CD4-positive, alpha-beta T cell (primary cell): ENCODE results near the gene RUNDC1. TPM values are rescaled to one million over a fixed set of nuclear protein-coding genes. Genes with fewer than 3 reads are reported as not detected.

Experiments used
- ATAC-seq: fragments of 200-7000 bp; cut with Tn5 transposase; one replicate; pipeline ENCODE4 v1.10.0; 2022; ENCODE audit warnings: mild to moderate bottlenecking; ENCODE audit not compliant: poor library complexity
- CTCF ChIA-PET: fragments of 350-600 bp; sonication (Branson Sonifier 250); formaldehyde crosslinking; loops from one replicate; lab custom pipeline; 2021; ENCODE audit warnings: antibody characterized with exemption, inconsistent platforms; lab: Charles Lee
- POLR2A ChIA-PET: fragments of 350-600 bp; sonication (Branson Sonifier 250); formaldehyde crosslinking; loops from one replicate; lab custom pipeline; 2021; ENCODE audit warnings: antibody characterized with exemption, inconsistent platforms; lab: Charles Lee
- DNase-seq, 14 experiments: peaks; one replicate each; pipeline ENCODE4 v3.0.0-alpha.2; 2013 to 2020; ENCODE audit warnings: mixed read lengths in 2 of 14
- H3K27ac ChIP-seq, 2 donors: one replicate each; pipeline versions ENCODE4 v1.5.1 to v1.7.0; 2013; ENCODE audit warnings: low read length in 2 of 2, low read depth in 1 of 2, mild to moderate bottlenecking in 1 of 2
- H3K27me3 ChIP-seq, 2 experiments: 1 replicate in 1 of 2; 2 replicates in 1 of 2; pipeline versions ENCODE4 v1.6.1 to v1.7.0; 2013; ENCODE audit warnings: low read length in 2 of 2, control low read depth in 1 of 2, mild to moderate bottlenecking in 1 of 2, moderate library complexity in 1 of 2; ENCODE audit not compliant: insufficient read depth in 2 of 2, control insufficient read depth in 1 of 2
- H3K36me3 ChIP-seq: one replicate; pipeline ENCODE4 v1.6.1; 2013; ENCODE audit warnings: low read length, control low read depth; ENCODE audit not compliant: insufficient read depth
- H3K4me1 ChIP-seq: one replicate; pipeline ENCODE4 v1.6.1; 2013; ENCODE audit warnings: low read length, control low read depth; ENCODE audit not compliant: insufficient read depth
- H3K4me3 ChIP-seq: one replicate; pipeline ENCODE4 v1.5.1; 2013; ENCODE audit warnings: mild to moderate bottlenecking, low read length, moderate library complexity
- H3K9me3 ChIP-seq, 2 experiments: 1 replicate in 1 of 2; 2 replicates in 1 of 2; pipeline versions ENCODE4 v1.6.1 to v1.7.0; 2013; ENCODE audit warnings: low read length in 2 of 2, mild to moderate bottlenecking in 2 of 2, control low read depth in 1 of 2, moderate library complexity in 1 of 2; ENCODE audit not compliant: control insufficient read depth in 1 of 2, insufficient read depth in 1 of 2
- H3K27ac Mint-ChIP-seq: one replicate; pipeline ENCODE4 v1.8.0; 2020; ENCODE audit warnings: mixed read lengths
- H3K27me3 Mint-ChIP-seq: one replicate; pipeline ENCODE4 v1.8.0; 2021; ENCODE audit warnings: mixed read lengths
- H3K36me3 Mint-ChIP-seq: one replicate; pipeline ENCODE4 v1.8.0; 2021; ENCODE audit warnings: low read depth, mixed read lengths
- H3K4me1 Mint-ChIP-seq: one replicate; pipeline ENCODE4 v1.8.0; 2021; ENCODE audit warnings: low read depth, mixed read lengths
- H3K4me3 Mint-ChIP-seq: one replicate; pipeline ENCODE4 v1.8.0; 2020; ENCODE audit warnings: mild to moderate bottlenecking, mixed read lengths
- H3K9me3 Mint-ChIP-seq: one replicate; pipeline ENCODE4 v1.8.0; 2020; ENCODE audit warnings: mixed read lengths
- intact Hi-C, 2 experiments: fragments of 100-400 bp; cut with DNase I in 1 of 2; cut with micrococcal nuclease in 1 of 2; formaldehyde crosslinking; loops; one replicate each; pipeline versions ENCODE4 v1.15.1 to v1.9.0; 2023 to 2025; cut with DNase I, micrococcal nuclease
- total RNA-seq, 174 experiments: library from RNA in 2 of 174; stranded (reverse) in 2 of 174; gene quantifications; one replicate each; pipeline ENCODE4 v1.2.3 and lab custom pipeline; 2021 to 2026
- TF ChIP-seq, protein P1 (sequence below): fragments of 200-600 bp; IDR thresholded peaks from one replicate; pipeline ENCODE4 v1.8.0; 2022; ENCODE audit warnings: antibody characterized with exemption, mild to moderate bottlenecking

Gene RUNDC1
- total RNA-seq, 2 experiments from 2014 or later = 11.6 to 11.7 TPM

DNA sequence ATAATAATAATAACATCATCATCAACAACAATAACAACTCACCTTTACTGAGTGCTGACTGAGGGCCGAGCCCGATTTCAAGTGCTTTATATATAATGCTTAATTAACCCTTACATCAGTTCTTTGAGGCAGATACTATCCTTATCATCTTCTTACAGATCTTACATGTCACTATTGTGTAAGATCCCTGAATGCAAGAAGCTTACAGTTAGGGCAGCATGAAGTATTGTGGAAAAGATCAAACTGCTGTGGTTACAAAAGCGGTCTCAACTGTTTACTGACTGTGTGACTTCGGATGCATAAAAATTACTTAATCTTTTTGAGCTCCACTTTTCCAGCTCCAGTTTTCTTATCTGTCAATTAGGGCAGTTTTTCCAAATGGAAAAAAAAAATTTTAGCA lies 38.6 kb downstream of the RUNDC1 start:
- H3K36me3 ChIP-seq = peaks cover 14% of the 10 kb centered on the region
- DNase-seq = peak in 1 of 14 experiments; percentile 36
- Mint-ChIP-seq H3K4me3 (peak overlapping the region; percentile 61), H3K36me3 (peaks cover 20% of the 10 kb centered on the region), H3K4me1 (peaks cover 41% of the 10 kb centered on the region), H3K27me3 (no peaks in the 10 kb centered on the region), H3K9me3 (no peaks in the 10 kb centered on the region), H3K27ac (peak overlapping the region; percentile 67)
- no peak for ATAC-seq
- CTCF ChIA-PET = interaction anchor here (1.2 kb wide), 1 partner anchor 21 kb away, joined by 3 read pairs; the partner anchor contains the start of gene RPL27
- no peaks in the 10 kb centered on the region for H3K9me3 ChIP-seq
- POLR2A ChIA-PET = interaction anchor here (0.7 to 2.6 kb wide), 5 partner anchors 12 to 465 kb away, joined by 3 to 11 read pairs (median 3); partner anchors contain the start of genes DHX8, IFI35 and RPL27
- no peaks in the 10 kb centered on the region for H3K27me3 ChIP-seq
- intact Hi-C loops = no loop called here
- TF ChIP-seq, protein P1, sequence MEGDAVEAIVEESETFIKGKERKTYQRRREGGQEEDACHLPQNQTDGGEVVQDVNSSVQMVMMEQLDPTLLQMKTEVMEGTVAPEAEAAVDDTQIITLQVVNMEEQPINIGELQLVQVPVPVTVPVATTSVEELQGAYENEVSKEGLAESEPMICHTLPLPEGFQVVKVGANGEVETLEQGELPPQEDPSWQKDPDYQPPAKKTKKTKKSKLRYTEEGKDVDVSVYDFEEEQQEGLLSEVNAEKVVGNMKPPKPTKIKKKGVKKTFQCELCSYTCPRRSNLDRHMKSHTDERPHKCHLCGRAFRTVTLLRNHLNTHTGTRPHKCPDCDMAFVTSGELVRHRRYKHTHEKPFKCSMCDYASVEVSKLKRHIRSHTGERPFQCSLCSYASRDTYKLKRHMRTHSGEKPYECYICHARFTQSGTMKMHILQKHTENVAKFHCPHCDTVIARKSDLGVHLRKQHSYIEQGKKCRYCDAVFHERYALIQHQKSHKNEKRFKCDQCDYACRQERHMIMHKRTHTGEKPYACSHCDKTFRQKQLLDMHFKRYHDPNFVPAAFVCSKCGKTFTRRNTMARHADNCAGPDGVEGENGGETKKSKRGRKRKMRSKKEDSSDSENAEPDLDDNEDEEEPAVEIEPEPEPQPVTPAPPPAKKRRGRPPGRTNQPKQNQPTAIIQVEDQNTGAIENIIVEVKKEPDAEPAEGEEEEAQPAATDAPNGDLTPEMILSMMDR = no peak
- peak overlapping the region in 1 of 2 donors; percentile 22 for H3K27ac ChIP-seq
- peaks cover 42% of the 10 kb centered on the region for H3K4me1 ChIP-seq
- no peak overlapping the region for H3K4me3 ChIP-seq

DNA sequence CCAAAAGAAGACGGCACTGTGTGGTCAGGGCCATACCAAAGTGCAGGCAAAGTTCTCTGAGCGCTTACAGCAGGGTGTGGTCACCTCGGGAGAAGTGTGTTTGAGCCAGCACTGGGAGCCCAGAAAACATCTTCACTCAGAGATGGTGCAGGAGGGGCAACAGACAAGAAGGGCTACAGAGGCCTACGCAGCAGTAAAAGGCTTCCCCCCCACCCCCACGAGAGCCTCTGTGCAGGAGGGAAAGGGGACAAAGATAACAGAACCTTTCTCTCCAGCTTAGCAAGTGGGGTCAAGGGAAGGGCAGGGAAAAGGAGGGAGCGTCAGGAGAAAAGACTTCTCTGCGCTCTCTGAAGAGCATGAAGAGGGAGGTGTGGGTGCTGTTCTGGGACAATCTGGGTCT lies 39.1 kb downstream of the RUNDC1 start:
- POLR2A ChIA-PET = interaction anchor here (0.7 to 2.6 kb wide), 4 partner anchors 12 to 341 kb away, joined by 3 to 11 read pairs (median 4); partner anchors contain the start of genes IFI35 and RPL27
- H3K36me3 ChIP-seq = peaks cover 10% of the 10 kb centered on the region
- H3K27ac ChIP-seq = no peak overlapping the region
- ATAC-seq (no peak), DNase-seq (no peak)
- Mint-ChIP-seq H3K9me3 (no peaks in the 10 kb centered on the region), H3K4me1 (peaks cover 45% of the 10 kb centered on the region), H3K27ac (peak overlapping the region; percentile 67), H3K27me3 (no peaks in the 10 kb centered on the region), H3K36me3 (peaks cover 15% of the 10 kb centered on the region), H3K4me3 (peak overlapping the region; percentile 86)
- TF ChIP-seq, protein P1 = no peak
- H3K9me3 ChIP-seq = no peaks in the 10 kb centered on the region
- peaks cover 47% of the 10 kb centered on the region for H3K4me1 ChIP-seq
- CTCF ChIA-PET = interaction anchor here (1.2 kb wide), 1 partner anchor 21 kb away, joined by 3 read pairs; the partner anchor contains the start of gene RPL27
- H3K4me3 ChIP-seq = no peak overlapping the region
- H3K27me3 ChIP-seq = no peaks in the 10 kb centered on the region
- intact Hi-C loops = no loop called here

DNA sequence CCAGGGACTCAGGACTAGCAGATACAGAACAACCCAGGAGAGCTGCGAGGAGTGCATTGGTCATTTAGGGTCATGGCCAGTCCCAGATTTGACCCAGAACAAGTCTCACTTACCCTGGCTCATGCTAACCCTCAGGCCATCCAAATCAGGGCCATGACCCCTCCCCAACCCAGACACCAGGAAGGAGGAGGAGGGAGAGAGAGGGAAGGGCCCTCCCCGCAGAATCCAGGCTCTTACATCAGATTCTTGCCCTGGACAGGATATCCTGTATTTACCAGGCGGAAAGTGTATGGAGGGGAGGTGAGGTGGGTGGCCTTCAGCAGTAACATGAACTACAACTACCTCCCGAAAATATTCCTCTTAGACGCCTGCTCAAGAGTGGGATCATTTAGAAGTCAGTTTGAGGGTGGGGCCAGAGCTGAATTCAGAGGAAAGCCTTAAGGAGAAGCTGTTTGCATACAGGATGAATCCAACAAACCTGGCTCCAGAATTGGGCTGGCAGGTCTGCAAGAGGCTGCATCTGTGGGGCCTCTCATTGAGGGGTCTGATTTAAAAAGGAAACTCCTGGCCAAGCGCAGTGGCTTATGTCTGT lies 39.8 kb downstream of the RUNDC1 start:
- Histone ChIP-seq H3K4me1 (peaks cover 52% of the 10 kb centered on the region), H3K27ac (no peak overlapping the region), H3K4me3 (no peak overlapping the region), H3K9me3 (no peaks in the 10 kb centered on the region), H3K27me3 (no peaks in the 10 kb centered on the region), H3K36me3 (peaks cover 7% of the 10 kb centered on the region)
- CTCF ChIA-PET = no interaction called here
- ATAC-seq (no peak), DNase-seq (no peak)
- H3K4me3 Mint-ChIP-seq = peak overlapping the region; percentile 86
- H3K9me3 Mint-ChIP-seq = no peaks in the 10 kb centered on the region
- H3K27me3 Mint-ChIP-seq = no peaks in the 10 kb centered on the region
- H3K4me1 Mint-ChIP-seq = peaks cover 50% of the 10 kb centered on the region
- peak overlapping the region; percentile 67 for H3K27ac Mint-ChIP-seq
- intact Hi-C loops = loop anchor here (2.0 to 10.0 kb wide), 5 partner anchors 13 to 367 kb away; partner anchors contain the start of genes IFI35 (in 2 of the 2), BRCA1 (in 1 of the 2) and TMEM106A (in 1 of the 2)
- TF ChIP-seq, protein P1 = no peak
- POLR2A ChIA-PET = interaction anchor here (1.1 to 4.1 kb wide), 4 partner anchors 14 to 341 kb away, joined by 3 to 24 read pairs (median 14); partner anchors contain the start of genes IFI35 and RPL27
- H3K36me3 Mint-ChIP-seq = peaks cover 8% of the 10 kb centered on the region
